Hematopoietic multipotent progenitor cell treated with erythropoietin and hydrocortisone succinate and interleukin-3 and kit ligand, for 4 days (in vitro differentiated cells): ENCODE data around the gene MTERF4.

Experiments used
- DNase-seq: peaks from one replicate; pipeline ENCODE4 v3.0.0-alpha.2; 2015

The MTERF4 gene

GRCh38 chr2:241048149-241048948 is 53.7 kb downstream of the MTERF4 start:
- DNase-seq = no peak

GRCh38 chr2:241047253-241048010 is 54.7 kb downstream of the MTERF4 start:
- no peak for DNase-seq
